GM23338 (cell line): Measurements from ENCODE around the gene ARHGEF19. TPM values are rescaled to one million over a fixed set of nuclear protein-coding genes. Genes with fewer than 3 reads are reported as not detected.

Source experiments
- polyA plus RNA-seq: library from polyadenylated mRNA; unstranded; fragments of >200 nt; fragmentation: Nextera tagmentation; extraction: Ambion mirVana; gene quantifications from 2 replicates; pipeline ENCODE4 v1.2.1, GENCODE V29; 2016
- small RNA-seq: library from RNA; depleted of rRNA; stranded (forward); fragments of <200 nt; gene quantifications from one replicate; pipeline ENCODE3, GENCODE V24; 2014; ENCODE audit warnings: low replicate concordance
- total RNA-seq: library from RNA; depleted of rRNA; stranded (reverse); fragments of >200 nt; shearing (Covaris generic); gene quantifications from 2 replicates; pipeline ENCODE4 v1.2.3, GENCODE V29; 2014; rRNA removed

The ARHGEF19 gene
- total and polyA plus RNA-seq, 2 experiments from 2014 or later = 19.5 to 46.4 TPM

Small RNAs within 50 kb of the gene (small RNA-seq; reads per million reads assigned to genes)
- gene MT1XP1 = not detected

Other genes starting within 250 kb of the ARHGEF19 start
- gene ZBTB17, start 236.6 kb downstream of the ARHGEF19 start, total RNA-seq = 21.6 and 26.6 TPM in 2 replicates
- gene ZBTB17, start 236.6 kb downstream of the ARHGEF19 start, polyA plus RNA-seq = 21.9 and 22.5 TPM in 2 replicates
- 0.43 TPM in 1 of 2 replicates, not detected in the other for gene SRARP, start 208.4 kb downstream of the ARHGEF19 start, total RNA-seq
- gene SRARP, start 208.4 kb downstream of the ARHGEF19 start, polyA plus RNA-seq = not detected in 2 replicates
- not detected in 2 replicates for gene HSPB7, start 194.6 kb downstream of the ARHGEF19 start, total RNA-seq
- 0.13 and 0.97 TPM in 2 replicates for gene HSPB7, start 194.6 kb downstream of the ARHGEF19 start, polyA plus RNA-seq
- 0.59 TPM in 1 of 2 replicates, not detected in the other for gene CLCNKA, start 190.6 kb downstream of the ARHGEF19 start, total RNA-seq
- gene CLCNKA, start 190.6 kb downstream of the ARHGEF19 start, polyA plus RNA-seq = 0.50 and 0.76 TPM in 2 replicates
- gene CLCNKB, start 168.9 kb downstream of the ARHGEF19 start, total RNA-seq = 1.2 and 1.3 TPM in 2 replicates
- gene CLCNKB, start 168.9 kb downstream of the ARHGEF19 start, polyA plus RNA-seq = 1.6 and 1.9 TPM in 2 replicates
- 0.74 and 1.3 TPM in 2 replicates for gene FAM131C, start 139.0 kb downstream of the ARHGEF19 start, total RNA-seq
- gene FAM131C, start 139.0 kb downstream of the ARHGEF19 start, polyA plus RNA-seq = 0.71 and 0.87 TPM in 2 replicates
- 35.0 and 51.2 TPM in 2 replicates for gene EPHA2, start 56.6 kb downstream of the ARHGEF19 start, total RNA-seq
- 7.5 and 8.5 TPM in 2 replicates for gene EPHA2, start 56.6 kb downstream of the ARHGEF19 start, polyA plus RNA-seq
- gene CPLANE2, start 24.5 kb upstream of the ARHGEF19 start, total RNA-seq = 1.6 and 1.8 TPM in 2 replicates
- gene CPLANE2, start 24.5 kb upstream of the ARHGEF19 start, polyA plus RNA-seq = 0.44 and 1.1 TPM in 2 replicates
- 18.1 and 20.7 TPM in 2 replicates for gene FBXO42, start 139.8 kb upstream of the ARHGEF19 start, total RNA-seq
- gene FBXO42, start 139.8 kb upstream of the ARHGEF19 start, polyA plus RNA-seq = 5.2 and 6.0 TPM in 2 replicates
- 70.9 and 73.9 TPM in 2 replicates for gene SZRD1, start 154.6 kb upstream of the ARHGEF19 start, total RNA-seq
- gene SZRD1, start 154.6 kb upstream of the ARHGEF19 start, polyA plus RNA-seq = 32.5 and 33.6 TPM in 2 replicates
- 2.6 TPM in 1 of 2 replicates, not detected in the other for gene SPATA21, start 224.8 kb upstream of the ARHGEF19 start, total RNA-seq
- not detected in 2 replicates for gene SPATA21, start 224.8 kb upstream of the ARHGEF19 start, polyA plus RNA-seq
- 28.9 and 32.9 TPM in 2 replicates for gene NECAP2, start 228.1 kb upstream of the ARHGEF19 start, total RNA-seq
- 16.9 and 20.2 TPM in 2 replicates for gene NECAP2, start 228.1 kb upstream of the ARHGEF19 start, polyA plus RNA-seq